Endodermal cell (in vitro differentiated cells): ENCODE measurements around the gene RALBP1. TPM values are rescaled to one million over a fixed set of nuclear protein-coding genes. Genes with fewer than 3 reads are reported as not detected.

Experiments used
- DNase-seq: peaks from one replicate; pipeline ENCODE4 v3.0.0-alpha.2; 2017
- H3K27ac ChIP-seq: 2 replicates; pipeline ENCODE4 v1.5.1; 2013; ENCODE audit warnings: mild to moderate bottlenecking, low read depth, low read length, moderate library complexity
- H3K27me3 ChIP-seq: 2 replicates; pipeline ENCODE4 v1.6.1; 2013; ENCODE audit warnings: mild to moderate bottlenecking, low read length, moderate library complexity; ENCODE audit not compliant: insufficient read depth, control insufficient read depth, poor library complexity, severe bottlenecking
- H3K36me3 ChIP-seq: 2 replicates; pipeline ENCODE4 v1.7.0; 2013; ENCODE audit warnings: mild to moderate bottlenecking, low read length, moderate library complexity; ENCODE audit not compliant: control insufficient read depth, insufficient read depth
- H3K4me1 ChIP-seq: one replicate; pipeline ENCODE4 v1.7.0; 2013; ENCODE audit warnings: low read length; ENCODE audit not compliant: control insufficient read depth, insufficient read depth
- H3K4me3 ChIP-seq: 2 replicates; pipeline ENCODE4 v1.5.1; 2013; ENCODE audit warnings: mild to moderate bottlenecking, low read length, moderate library complexity
- H3K9ac ChIP-seq: 2 replicates; pipeline ENCODE4 v1.6.1; 2013; ENCODE audit warnings: mild to moderate bottlenecking, low read length, moderate library complexity; ENCODE audit not compliant: poor library complexity, severe bottlenecking; ENCODE audit errors: extremely low read depth
- H3K9me3 ChIP-seq: 2 replicates; pipeline ENCODE4 v1.6.1; 2013; ENCODE audit warnings: mild to moderate bottlenecking, low read length, moderate library complexity; ENCODE audit not compliant: control insufficient read depth
- H3K27ac Mint-ChIP-seq: 2 replicates; pipeline ENCODE4 v1.8.0; 2020; ENCODE audit warnings: mixed read lengths
- H3K27me3 Mint-ChIP-seq: 2 replicates; pipeline ENCODE4 v1.8.0; 2021; ENCODE audit warnings: mild to moderate bottlenecking, mixed read lengths; ENCODE audit not compliant: insufficient read depth
- H3K36me3 Mint-ChIP-seq: 2 replicates; pipeline ENCODE4 v1.8.0; 2020; ENCODE audit warnings: low read depth, mixed read lengths
- H3K4me1 Mint-ChIP-seq: 2 replicates; pipeline ENCODE4 v1.8.0; 2020; ENCODE audit warnings: mixed read lengths
- H3K4me3 Mint-ChIP-seq: 2 replicates; pipeline ENCODE4 v1.8.0; 2020; ENCODE audit warnings: mild to moderate bottlenecking, moderate library complexity, mixed read lengths
- H3K9me3 Mint-ChIP-seq: 2 replicates; pipeline ENCODE4 v1.8.0; 2020; ENCODE audit warnings: mild to moderate bottlenecking, mixed read lengths
- WGBS, 2 experiments: methylation state at CpG; one replicate each; pipeline versions ENCODE4 v1.1.5 to v1.1.7; 2013; ENCODE audit warnings: missing lambda C conversion rate in 2 of 2, mixed read lengths in 1 of 2; ENCODE audit not compliant: insufficient coverage in 1 of 2, insufficient read length in 1 of 2; 5-methylcytosine and 5-hydroxymethylcytosine counted together
- total RNA-seq, 2 donors: library from RNA; stranded (reverse); fragmentation: NEBNext Ultra II Directional in 1 of 2; extraction: Animal tissue kit (Norgen Biotek cat#: 25700) in 1 of 2; gene quantifications; 2 replicates in 1 of 2; 3 replicates in 1 of 2; pipeline ENCODE4 v1.2.1, GENCODE V29; 2021
- TF ChIP-seq, protein P1 (sequence below): fragments of 200-600 bp; sonication (generic); conservative IDR thresholded peaks from 2 replicates; pipeline ENCODE4 v1.5.0; 2021; ENCODE audit warnings: antibody characterized with exemption, mild to moderate bottlenecking

RALBP1 gene
- total RNA-seq, 2 donors from 2014 or later: 60.5 to 64.9 TPM

DNA sequence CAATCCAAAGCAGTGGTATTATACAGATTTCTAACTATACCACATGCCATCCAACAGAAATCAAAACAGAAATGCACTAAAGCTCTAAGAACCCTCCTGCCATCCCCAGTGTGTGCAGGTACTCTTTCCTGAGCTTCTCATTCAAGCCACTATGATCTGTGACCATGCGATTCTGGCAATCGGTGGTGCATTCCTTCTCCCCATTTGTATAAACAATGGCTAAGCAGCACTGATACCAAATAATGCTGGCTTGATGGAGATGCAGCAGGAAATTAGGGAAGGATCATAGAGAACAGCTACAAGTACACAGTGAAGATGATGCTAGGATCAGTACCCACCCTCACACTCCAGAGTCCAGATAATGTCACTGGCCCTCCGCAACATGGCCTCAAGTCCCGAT is 87.3 kb downstream of the RALBP1 start:
- Histone ChIP-seq H3K4me1 (no peaks in the 10 kb centered on the region), H3K36me3 (peaks cover 86% of the 10 kb centered on the region), H3K27ac (no peak overlapping the region), H3K9ac (no peak overlapping the region), H3K27me3 (no peaks in the 10 kb centered on the region), H3K4me3 (no peak overlapping the region), H3K9me3 (no peaks in the 10 kb centered on the region)
- Mint-ChIP-seq H3K27me3 (no peaks in the 10 kb centered on the region), H3K4me3 (no peak overlapping the region), H3K4me1 (no peaks in the 10 kb centered on the region), H3K9me3 (no peaks in the 10 kb centered on the region), H3K36me3 (peaks cover 62% of the 10 kb centered on the region), H3K27ac (no peak overlapping the region)
- TF ChIP-seq, protein P1, sequence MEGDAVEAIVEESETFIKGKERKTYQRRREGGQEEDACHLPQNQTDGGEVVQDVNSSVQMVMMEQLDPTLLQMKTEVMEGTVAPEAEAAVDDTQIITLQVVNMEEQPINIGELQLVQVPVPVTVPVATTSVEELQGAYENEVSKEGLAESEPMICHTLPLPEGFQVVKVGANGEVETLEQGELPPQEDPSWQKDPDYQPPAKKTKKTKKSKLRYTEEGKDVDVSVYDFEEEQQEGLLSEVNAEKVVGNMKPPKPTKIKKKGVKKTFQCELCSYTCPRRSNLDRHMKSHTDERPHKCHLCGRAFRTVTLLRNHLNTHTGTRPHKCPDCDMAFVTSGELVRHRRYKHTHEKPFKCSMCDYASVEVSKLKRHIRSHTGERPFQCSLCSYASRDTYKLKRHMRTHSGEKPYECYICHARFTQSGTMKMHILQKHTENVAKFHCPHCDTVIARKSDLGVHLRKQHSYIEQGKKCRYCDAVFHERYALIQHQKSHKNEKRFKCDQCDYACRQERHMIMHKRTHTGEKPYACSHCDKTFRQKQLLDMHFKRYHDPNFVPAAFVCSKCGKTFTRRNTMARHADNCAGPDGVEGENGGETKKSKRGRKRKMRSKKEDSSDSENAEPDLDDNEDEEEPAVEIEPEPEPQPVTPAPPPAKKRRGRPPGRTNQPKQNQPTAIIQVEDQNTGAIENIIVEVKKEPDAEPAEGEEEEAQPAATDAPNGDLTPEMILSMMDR: no peak
- DNase-seq: no peak
- WGBS, 2 experiments: 97 to 100% methylated on average over 1 to 4 of the region's 4 CpGs

- H3K4me3 Mint-ChIP-seq: no peak overlapping the region
These were observed 88.0 kb downstream of the RALBP1 start for GRCh38 chr18:9563331-9563730.

DNA sequence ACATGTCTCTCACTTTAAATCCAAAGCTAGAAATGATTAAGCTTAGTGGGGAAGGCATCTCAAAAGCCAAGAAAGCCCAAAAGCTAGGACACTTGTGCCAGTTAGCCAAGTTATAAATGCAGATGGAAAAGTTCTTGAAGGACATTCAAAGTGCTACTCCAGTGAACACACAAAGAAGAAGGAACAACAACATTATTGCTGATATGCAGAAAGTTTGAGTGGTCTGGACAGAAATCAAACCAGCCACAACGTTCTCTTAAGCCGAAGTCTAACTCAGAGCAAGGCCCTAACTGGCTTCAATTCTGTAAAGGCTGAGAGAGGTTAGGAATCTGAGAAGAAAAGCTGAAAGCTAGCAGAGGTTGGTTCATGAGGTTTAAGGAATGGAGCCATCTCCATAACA is 90.1 kb downstream of the RALBP1 start:
- peaks cover 53% of the 10 kb centered on the region for H3K36me3 Mint-ChIP-seq
- no peak overlapping the region for H3K27ac Mint-ChIP-seq
- no peaks in the 10 kb centered on the region for H3K27me3 ChIP-seq
- H3K4me1 ChIP-seq: no peaks in the 10 kb centered on the region
- no peak overlapping the region for H3K9ac ChIP-seq
- no peak overlapping the region for H3K4me3 ChIP-seq
- no peak overlapping the region for H3K27ac ChIP-seq
- H3K4me3 Mint-ChIP-seq: no peak overlapping the region
- H3K36me3 ChIP-seq: peaks cover 83% of the 10 kb centered on the region
- DNase-seq: no peak
- WGBS, 2 experiments: 89 to 100% methylated on average over 2 of the region's 2 CpGs
- H3K4me1 Mint-ChIP-seq: no peaks in the 10 kb centered on the region
- H3K9me3 ChIP-seq: no peaks in the 10 kb centered on the region
- H3K27me3 Mint-ChIP-seq: no peaks in the 10 kb centered on the region
- H3K9me3 Mint-ChIP-seq: no peaks in the 10 kb centered on the region
- TF ChIP-seq, protein P1: no peak

More at GRCh38 chr18:9563331-9563730, 88.0 kb downstream of the RALBP1 start:
- Mint-ChIP-seq H3K4me1 (no peaks in the 10 kb centered on the region), H3K27ac (no peak overlapping the region), H3K36me3 (peaks cover 60% of the 10 kb centered on the region), H3K9me3 (no peaks in the 10 kb centered on the region), H3K27me3 (no peaks in the 10 kb centered on the region)
- H3K4me1 ChIP-seq: no peaks in the 10 kb centered on the region
- H3K27ac ChIP-seq: no peak overlapping the region
- H3K9me3 ChIP-seq: no peaks in the 10 kb centered on the region
- WGBS, 2 experiments: 96 to 100% methylated on average over 3 to 4 of the region's 4 CpGs
- H3K27me3 ChIP-seq: no peaks in the 10 kb centered on the region
- no peak overlapping the region for H3K9ac ChIP-seq
- TF ChIP-seq, protein P1: no peak
- H3K36me3 ChIP-seq: peaks cover 86% of the 10 kb centered on the region
- no peak overlapping the region for H3K4me3 ChIP-seq
- no peak for DNase-seq
